ENCODE measurements around the gene ELAPOR1.
"Not testable (repeated sequence)": the region's sequence is repeated elsewhere in the genome, so short reads cannot be mapped to it uniquely, and the experiment has no call there.

ELAPOR1 gene

DNA sequence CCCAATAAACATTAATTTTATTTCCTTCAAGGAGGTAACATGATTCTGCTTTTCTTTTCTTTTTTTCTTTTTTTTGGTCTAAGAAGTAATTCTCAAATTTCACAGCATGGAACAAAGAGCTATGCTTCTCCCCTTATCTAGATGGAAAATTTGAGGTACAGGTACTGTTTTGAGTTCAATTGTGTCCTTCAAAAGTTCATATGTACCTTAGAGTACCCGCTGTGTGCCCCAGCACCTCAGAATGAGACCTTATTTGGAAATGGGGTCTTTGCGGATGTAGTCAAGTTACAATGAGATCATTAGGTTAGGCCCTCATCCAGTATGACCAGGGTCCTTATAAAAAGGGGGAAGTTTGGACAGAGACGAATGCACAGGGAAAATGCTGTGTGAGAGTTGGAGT, 22.0 kb downstream of the ELAPOR1 start:
- no peak for DNase-seq (ENCODE audit: low read depth in 2 of 2)

DNA sequence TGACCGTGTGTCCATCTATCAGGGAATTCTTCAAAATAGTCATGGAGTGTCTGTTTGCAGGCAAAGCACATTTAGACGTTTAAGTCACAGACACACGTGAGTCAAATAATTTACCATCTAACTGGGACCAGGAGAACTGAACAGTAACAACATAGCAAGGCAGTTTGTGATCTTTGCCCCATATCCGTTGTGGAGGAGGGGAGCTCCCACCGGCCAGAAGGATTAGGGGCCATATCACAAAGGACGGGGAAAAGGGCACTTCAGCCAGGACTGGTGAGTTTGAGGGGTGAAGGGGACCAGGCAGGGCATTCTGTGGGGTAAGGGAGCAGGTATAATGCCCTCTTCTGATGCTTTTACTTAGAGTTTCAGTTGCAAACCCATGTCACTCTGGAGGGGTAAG, 22.9 kb downstream of the ELAPOR1 start:
- DNase-seq (ENCODE audit: low read depth in 2 of 2) = no peak

DNA sequence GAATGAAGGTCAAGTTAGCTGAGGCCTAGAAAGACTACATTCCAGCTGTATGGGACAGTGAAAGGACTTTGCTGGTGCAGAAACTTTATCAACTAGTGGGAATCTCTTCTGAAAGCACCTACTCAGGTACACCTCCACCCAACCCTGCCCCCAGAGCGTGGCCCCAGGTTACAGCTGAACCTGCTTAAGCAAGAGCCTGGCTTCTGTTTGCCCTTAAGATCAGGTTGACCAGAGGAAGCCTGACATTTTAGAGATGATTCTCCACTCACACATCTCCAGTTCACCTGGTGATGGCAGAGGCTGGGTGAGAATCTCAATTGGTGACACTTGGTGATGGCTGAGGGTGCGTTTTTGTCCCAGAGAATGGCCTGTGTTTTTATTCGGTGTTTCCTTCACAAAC, 24.0 kb downstream of the ELAPOR1 start:
- DNase-seq (ENCODE audit: low read depth in 2 of 2) = no peak

DNA sequence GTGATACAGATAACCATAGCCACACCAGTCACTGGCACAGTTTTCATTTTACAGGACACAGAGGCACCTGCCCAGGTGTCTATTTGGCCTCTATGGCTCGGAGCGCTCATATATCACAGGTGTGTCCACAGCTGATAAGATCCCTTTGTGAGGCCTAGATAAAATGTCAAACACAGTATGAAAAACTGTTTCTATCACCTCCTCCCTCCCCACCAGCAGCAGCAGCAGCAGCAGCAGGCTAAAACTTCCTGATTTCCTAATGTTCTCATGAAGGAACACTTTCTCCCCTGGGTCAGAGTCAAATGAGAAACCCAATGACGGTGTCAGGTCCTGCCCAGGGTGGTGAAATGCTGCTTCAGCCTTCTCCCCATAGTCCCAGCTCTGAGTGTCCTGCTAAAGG, 24.4 kb downstream of the ELAPOR1 start:
- DNase-seq (ENCODE audit: low read depth in 2 of 2) = no peak

DNA sequence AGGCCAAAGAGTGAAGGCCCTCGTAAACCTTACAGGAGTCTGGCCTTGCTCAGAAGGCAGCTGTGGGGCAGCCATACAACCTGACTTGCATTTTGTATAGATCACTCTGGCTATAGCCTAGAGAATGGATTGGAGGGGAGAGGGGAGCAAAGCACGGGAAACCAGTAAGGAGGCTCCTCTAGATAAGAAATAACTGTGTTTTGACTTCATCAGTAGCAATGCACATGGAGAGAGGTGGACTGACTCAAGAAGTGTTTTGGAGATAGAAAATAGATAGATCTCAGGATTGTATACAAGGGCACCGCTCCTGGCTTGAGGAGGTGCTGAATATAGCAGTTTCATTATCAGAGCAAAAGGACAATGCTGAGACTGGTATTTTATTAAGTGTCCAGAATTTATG, 26.5 kb downstream of the ELAPOR1 start:
- no peak for DNase-seq (ENCODE audit: low read depth in 2 of 2)

DNA sequence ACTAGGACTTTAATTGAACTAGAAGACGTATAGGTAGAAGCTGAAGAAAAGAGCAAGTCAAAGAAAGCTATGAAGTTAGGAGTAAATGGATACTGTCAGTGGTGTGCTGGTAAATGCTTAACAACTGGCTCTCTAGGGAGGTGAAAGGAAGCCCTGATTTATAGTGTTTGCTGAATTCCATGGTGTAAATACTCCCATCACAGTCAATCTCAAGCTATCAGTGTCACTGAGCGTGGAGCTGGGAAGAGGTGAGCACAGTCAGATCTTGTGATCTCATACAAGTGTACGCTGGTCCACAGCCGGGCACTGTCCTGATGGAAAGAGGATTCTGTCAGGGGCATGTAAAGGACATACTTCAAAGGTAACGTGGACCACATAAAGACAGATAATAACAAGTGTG, 28.3 kb downstream of the ELAPOR1 start:
- no peak for DNase-seq (ENCODE audit: low read depth in 2 of 2)

DNA sequence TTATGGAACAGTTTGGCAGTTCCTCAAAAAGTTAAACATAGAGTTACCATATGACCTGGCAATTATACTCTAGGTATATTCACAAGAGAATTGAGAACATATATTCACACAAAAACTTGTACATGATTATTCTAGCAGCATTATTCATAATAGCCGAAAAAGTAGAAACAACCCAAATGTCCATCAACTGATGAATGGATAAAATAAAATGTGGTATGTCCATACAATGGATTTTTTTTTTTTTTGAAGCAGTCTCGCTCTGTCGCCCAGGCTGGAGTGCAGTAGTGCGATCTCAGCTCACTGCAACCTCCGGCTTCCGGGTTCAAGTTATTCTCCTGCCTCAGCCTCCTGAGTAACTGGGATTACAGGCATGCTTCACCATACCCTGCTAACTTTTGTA, 28.8 kb downstream of the ELAPOR1 start:
- DNase-seq (ENCODE audit: low read depth in 2 of 2) = not testable (repeated sequence)

DNA sequence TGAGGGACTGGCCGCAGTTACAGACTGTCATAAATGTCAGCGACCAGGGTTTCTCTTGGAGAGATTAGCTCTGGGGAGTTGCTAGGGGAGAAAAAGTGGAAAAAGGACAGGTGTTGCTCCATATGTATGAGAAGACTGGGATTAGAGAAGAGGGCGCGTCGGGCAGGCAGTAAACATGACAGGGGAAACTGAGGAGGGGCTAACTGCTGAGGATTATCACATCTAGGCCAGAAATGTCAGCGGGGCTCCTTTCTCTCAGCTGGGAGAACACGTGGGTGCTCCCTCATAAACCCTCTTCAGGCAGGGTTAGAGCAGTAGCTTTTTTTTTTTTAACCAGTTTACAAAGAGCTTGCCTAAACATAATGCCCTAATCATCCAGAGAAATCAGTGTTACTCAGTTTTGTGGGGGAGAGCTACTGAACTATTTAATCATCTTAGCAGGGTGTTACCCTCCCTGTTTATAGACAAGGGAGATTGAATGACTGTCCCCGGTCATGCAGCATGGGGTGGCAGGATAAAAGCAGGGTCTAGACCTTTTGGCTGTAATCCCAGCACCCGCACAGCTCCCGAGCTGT, 35.2 kb downstream of the ELAPOR1 start:
- DNase-seq (ENCODE audit: low read depth in 2 of 2) = no peak

DNA sequence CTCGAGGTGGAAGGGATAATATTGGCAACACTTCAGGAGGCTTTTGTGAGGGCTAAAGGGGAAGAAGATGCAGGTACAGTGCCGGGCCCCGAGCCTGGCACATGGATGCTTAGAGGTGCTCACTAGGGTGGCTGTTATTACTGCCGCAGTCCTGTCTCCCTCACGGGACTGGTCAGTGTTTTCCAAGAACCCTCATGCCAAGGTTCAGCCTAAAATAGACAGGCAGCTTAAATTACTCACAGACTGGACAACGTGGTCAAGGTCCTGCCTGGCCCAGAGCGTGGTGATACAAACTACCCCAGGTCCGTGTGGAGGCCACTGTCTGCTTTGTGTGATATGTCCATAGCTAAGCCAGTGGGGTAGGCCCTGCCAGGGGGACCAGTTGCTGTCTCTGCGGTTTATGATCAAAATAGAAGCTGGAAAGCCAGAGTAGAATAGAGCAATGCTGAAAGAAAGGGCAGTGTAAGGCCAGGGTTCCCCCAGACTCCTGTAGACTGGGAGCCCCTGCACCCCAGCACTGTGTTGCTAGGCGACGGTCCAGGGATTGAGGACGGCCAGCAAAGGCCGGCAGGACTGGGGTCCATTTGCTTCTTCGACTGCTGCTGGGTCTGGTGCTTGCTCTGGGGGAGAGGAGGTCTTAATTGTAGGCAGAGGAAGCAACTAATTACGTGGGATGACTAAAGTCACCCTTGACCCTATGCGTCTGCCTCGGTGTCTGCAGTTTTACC, 36.1 kb downstream of the ELAPOR1 start:
- no peak for DNase-seq (ENCODE audit: low read depth in 2 of 2)

DNA sequence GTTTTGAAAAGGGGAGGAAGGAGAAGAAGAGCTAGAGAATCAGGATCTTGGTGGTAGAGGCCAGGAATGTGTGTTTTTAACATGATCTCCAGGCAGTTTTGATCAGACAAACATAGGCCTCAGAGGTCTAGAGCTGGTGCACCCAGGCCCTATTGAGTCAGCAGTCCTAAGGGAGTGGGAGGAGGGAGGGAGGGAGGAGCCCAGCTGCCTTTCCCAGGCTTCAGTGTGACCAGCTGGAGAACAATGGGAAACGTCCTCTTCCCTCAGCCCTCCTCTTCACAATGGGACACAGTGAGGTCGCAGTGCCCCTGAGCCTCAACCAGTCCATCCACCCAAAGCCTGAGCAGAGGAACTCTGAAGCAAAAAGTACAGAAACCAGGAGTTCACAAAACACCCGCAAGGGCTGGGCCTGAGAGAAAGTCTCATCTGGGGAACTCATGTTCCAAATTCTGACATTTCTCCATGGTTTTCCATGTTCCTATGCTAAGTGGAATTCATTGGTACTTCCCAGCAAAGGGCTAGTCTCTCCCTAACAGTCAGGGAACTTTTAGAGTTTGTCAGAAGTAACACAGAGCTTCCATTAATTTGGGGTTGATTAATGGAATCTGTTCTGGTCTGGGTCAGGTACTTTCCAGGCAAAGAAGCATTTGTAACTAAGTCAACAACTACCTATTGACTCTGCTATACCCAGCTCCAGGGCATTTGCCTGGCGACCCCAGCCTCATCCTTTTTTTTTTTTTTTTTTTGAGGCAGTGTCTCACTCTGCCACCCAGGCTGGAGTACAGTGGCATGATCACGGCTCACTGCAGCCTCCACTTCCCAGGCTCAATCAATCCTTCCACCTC, 37.5 kb downstream of the ELAPOR1 start:
- no peak for DNase-seq (ENCODE audit: low read depth in 2 of 2)

DNA sequence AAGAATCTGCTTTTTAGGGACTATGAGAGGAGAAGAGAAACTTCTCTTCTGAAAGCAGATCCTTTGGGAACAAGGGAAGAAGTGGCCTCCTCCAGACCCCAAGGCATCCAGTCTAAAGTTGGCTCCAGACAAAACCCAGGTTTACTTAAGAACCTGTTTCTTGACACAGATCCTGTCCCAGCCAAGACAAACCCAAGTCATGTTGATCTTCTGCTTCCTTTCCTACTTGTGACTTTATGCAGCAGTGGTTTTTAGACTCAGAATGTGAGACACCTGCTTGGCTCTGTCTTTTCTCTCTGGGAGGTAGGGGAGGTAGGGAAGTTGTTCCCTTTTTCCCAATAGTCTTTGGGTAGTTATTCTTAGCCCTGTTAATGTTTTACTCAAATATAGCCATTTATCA, 38.3 kb downstream of the ELAPOR1 start:
- DNase-seq (ENCODE audit: low read depth in 2 of 2) = no peak

DNA sequence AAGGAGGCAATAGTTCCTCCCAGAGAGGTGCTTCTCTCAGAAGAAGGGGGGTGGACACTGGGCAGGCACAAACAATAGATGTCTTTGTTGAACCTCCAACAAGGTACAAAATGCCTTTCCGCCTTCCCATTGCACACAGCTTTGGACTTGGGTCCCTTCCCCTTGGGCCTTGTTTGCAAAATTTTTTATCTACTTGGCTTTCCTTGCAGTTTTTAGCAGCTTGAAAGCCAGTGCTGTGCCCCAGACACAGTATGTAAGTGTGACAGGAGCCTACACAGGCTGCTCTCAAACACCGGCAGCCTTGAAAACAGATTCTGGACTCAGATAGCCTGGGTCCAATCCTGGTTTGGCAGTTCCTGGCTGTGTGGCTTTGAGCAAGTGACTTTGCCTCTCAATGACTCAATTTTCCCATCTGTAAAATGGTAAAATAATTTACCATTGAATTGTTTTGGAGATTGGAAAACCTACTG, 43.0 kb downstream of the ELAPOR1 start:
- no peak for DNase-seq (ENCODE audit: low read depth in 2 of 2)

DNA sequence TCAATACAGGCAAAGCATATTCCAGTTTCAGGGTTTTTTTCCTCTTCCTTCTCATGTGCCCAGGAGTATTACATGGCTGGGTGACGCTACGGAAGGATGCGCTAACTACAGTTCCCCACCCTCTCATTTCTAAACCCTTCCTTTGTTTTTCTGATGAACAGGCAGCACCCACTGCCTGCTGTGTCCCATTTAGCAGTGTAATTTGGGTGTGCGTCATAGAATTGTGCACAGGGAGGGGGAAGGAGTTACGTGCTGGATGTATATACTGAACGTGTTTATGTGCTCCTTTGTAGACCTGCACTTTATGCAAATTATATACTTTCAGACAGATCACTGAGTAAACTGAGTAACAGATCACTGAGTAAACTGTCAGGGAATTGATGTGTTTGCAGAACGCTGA, 44.5 kb downstream of the ELAPOR1 start:
- DNase-seq (ENCODE audit: low read depth in 2 of 2) = no peak

DNA sequence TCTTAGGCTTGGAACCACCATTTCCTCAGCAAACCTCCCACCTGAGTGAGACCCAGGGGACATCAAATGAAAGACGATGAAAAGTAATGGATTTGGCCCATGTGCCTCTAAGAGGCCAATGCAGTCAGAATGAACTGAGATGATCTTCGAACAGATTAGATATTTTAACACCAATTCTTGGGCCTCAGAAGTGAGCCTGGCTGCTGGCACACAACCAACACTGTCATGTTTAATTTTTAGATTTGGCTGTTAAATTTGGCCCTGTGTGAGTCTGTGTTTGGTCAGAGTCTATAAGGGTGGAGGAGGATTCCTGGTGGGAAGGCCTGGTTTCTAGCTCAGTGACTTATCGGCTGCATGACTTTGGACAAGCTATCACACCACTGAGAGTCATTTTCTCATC, 45.4 kb downstream of the ELAPOR1 start:
- no peak for DNase-seq (ENCODE audit: low read depth in 2 of 2)

DNA sequence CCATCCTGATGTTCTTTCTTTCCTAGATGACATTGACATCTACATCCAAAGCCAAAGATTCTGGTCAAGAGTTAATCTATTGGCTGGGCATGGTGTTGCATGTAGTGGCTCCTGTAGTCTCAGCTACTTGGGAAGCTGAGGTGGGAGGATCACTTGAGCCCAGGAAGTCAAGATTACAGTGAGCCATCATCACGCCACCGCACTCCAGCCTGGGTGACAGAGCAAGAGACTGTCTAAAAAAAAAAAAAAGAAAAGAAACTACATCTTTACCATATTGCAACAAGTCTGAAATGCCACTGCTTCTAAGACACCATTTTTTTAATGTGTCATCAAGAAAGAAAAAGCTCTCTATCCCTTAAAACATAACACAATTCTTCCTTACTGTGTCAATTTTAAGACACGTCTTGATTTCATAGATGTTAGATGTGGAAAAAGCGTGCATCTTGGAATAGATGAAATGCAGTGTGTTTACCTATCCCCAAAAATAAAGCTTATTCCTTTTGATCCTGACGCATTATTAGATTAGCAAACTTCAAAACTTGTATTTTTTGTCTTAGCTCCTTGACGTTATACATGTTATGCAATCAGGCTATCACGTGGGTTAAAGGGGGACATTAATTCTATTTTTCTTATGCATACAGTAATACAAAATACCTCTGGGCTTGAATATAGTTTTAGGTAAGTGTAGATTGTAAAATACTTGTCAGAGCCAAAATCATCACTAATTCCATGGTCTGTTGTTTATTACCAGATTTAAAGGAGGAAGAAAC, 46.3 kb downstream of the ELAPOR1 start:
- no peak for DNase-seq (ENCODE audit: low read depth in 2 of 2)

DNA sequence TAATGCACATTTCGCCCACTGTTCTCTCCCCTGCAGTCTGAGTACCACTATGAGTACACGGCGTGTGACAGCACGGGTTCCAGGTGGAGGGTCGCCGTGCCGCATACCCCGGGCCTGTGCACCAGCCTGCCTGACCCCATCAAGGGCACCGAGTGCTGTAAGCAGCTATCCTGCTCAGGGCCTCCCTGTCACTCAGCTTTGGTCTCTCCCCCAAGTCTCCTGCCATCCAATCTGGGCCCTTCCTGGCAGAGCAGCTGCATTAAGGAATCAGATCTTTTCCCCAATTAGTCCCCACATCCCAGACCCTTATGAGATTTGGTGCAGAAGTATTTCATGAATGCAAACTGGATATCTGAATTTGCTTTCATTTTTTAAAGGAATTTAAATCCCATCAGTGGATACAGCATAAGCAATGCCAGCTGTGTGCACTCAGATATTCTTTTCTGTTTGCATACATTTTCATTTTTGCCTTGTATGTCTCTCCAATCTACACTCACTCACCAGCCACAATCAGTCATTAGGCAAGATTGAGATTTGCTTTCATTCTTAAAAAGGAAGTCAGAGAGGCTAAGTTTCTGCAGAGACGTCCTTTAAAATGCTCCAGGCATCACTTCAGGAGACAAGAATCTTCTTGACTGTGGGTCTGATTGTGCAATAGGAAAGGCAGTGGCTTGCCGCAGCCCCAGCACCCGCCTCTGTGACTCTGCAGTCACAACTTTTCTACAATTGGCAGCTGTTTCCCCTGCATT, 48.1 kb downstream of the ELAPOR1 start:
- DNase-seq (ENCODE audit: low read depth in 2 of 2) = no peak

DNA sequence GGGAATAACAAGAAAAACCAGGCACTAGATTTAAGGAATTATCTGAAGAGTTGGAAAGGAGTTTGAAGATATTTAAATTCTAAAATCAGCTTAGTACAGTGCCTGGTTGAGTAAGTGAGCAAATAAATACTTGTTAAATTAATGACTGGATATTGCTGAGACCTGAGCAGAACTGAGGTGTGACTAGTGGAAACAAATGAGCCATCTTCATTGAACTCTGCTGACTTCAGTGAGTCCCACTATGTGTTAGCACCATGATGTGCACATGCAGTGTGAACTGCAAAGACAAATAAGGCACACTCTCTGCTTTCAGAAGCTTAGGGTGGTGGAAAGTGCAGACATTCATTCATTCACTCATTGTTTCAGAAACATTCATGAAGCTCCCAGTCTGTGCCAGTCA, 48.7 kb downstream of the ELAPOR1 start:
- no peak for DNase-seq (ENCODE audit: low read depth in 2 of 2)

DNA sequence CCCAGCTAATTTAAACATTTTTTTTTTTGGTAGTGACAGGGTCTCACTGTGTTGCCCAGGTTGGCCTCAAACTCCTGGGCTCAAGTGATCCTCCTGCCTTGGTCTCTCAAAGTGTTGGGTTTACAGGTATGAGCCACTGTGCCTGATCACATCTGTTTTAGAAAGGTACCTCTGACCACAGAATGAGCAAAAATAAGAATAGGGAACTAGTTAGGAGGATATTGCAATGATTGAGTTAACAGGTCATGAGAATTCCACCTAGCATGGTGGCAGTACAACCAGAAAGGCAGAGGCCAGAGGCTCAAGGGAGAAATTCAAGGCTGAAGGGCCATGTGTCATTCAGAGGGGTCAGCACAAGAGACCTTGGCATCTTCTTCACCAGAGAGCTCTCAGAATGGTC, 49.6 kb downstream of the ELAPOR1 start:
- no peak for DNase-seq (ENCODE audit: low read depth in 2 of 2)
